HepG2 (cell line): ENCODE measurements around the gene ZCCHC24. TPM values are rescaled to one million over a fixed set of nuclear protein-coding genes. Genes with fewer than 3 reads are reported as not detected.

Source experiments
- ATAC-seq: fragments of 200-7000 bp; cut with Tn5 transposase; 3 replicates; pipeline ENCODE4 v1.9.1; 2020; ENCODE audit warnings: mild to moderate bottlenecking, moderate library complexity
- BruUV-seq: library from RNA; stranded (reverse); fragments of 400-500 nt; replicated peaks from 2 replicates; lab custom pipeline; 2021; lab: Mats Ljungman, UMichigan
- CTCF ChIA-PET: fragments of 300-600 bp; formaldehyde crosslinking; extraction: SDS; loops from one replicate; lab custom pipeline; 2021; ENCODE audit warnings: low total read pairs, inconsistent platforms, low intra/inter-chr PET ratio; lab: Yijun Ruan, JAX
- POLR2A ChIA-PET: fragments of 350-600 bp; sonication (Branson Sonifier 250); formaldehyde crosslinking; loops from one replicate; lab custom pipeline; 2020; ENCODE audit warnings: antibody characterized with exemption, inconsistent platforms; lab: Yijun Ruan, JAX
- DNase-seq: peaks from one replicate; pipeline ENCODE4 v3.0.0-alpha.2; 2015; ENCODE audit warnings: low spot score
- FAIRE-seq: peaks from 3 replicates; lab custom pipeline; 2011; peaks lifted over from hg19 to GRCh38; lab: Jason Lieb, UNC
- H2AFZ ChIP-seq: one replicate; pipeline ENCODE4 v1.6.1; 2011; ENCODE audit warnings: low read length, inconsistent platforms
- H3K27ac ChIP-seq: fragments of 300-600 bp; 3 replicates; pipeline ENCODE4 v1.8.0; 2011; ENCODE audit warnings: mixed run types, mild to moderate bottlenecking, mixed read lengths, low read length, inconsistent platforms; ENCODE audit not compliant: insufficient read depth; ENCODE audit errors: extremely low read length
- H3K27me3 ChIP-seq, 2 experiments: fragments of 200-600 bp in 1 of 2; 2 replicates in 1 of 2; 3 replicates in 1 of 2; pipeline versions ENCODE4 v1.6.0 to v1.8.0; 2011; ENCODE audit warnings: low read length in 2 of 2, mild to moderate bottlenecking in 2 of 2, moderate library complexity in 2 of 2, inconsistent platforms in 1 of 2; ENCODE audit not compliant: insufficient read depth in 2 of 2, control insufficient read depth in 1 of 2
- H3K36me3 ChIP-seq, 2 experiments: fragments of 200-600 bp in 1 of 2; replicated peaks in 1 of 2; 2 replicates in 1 of 2; 3 replicates in 1 of 2; pipeline versions ENCODE4 v1.5.1 to v1.8.0; 2011; ENCODE audit warnings: low read length in 2 of 2, inconsistent platforms in 1 of 2; ENCODE audit not compliant: insufficient read depth in 2 of 2, control insufficient read depth in 1 of 2
- H3K4me1 ChIP-seq: 2 replicates; pipeline ENCODE4 v1.5.1; 2012; ENCODE audit warnings: low read length, inconsistent platforms; ENCODE audit not compliant: insufficient read depth
- H3K4me2 ChIP-seq: 2 replicates; pipeline ENCODE4 v1.6.0; 2011; ENCODE audit warnings: low read depth, low read length, inconsistent platforms
- H3K4me3 ChIP-seq, 3 experiments: fragments of 200-600 bp in 1 of 3; sonication (generic), shearing (Covaris generic) in 1 of 3; replicated peaks in 1 of 3; 2 replicates each; pipeline ENCODE4 v1.5.1; 2011 to 2016; ENCODE audit warnings: low read length in 3 of 3, inconsistent platforms in 2 of 3, low read depth in 2 of 3, mild to moderate bottlenecking in 2 of 3, control low read depth in 1 of 3, mixed read lengths in 1 of 3; ENCODE audit not compliant: insufficient read depth in 1 of 3
- H3K79me2 ChIP-seq: one replicate; pipeline ENCODE4 v1.6.1; 2011; ENCODE audit warnings: low read length, inconsistent platforms; ENCODE audit not compliant: insufficient read depth
- H3K9ac ChIP-seq: 2 replicates; pipeline ENCODE4 v1.6.0; 2011; ENCODE audit warnings: mild to moderate bottlenecking, low read depth, low read length, inconsistent platforms; ENCODE audit not compliant: insufficient read depth
- H3K9me3 ChIP-seq: 2 replicates; pipeline ENCODE4 v1.5.1; 2012; ENCODE audit warnings: mild to moderate bottlenecking, low read length
- H4K20me1 ChIP-seq: 2 replicates; pipeline ENCODE4 v1.6.0; 2011; ENCODE audit warnings: inconsistent platforms, mild to moderate bottlenecking, low read length, moderate library complexity; ENCODE audit not compliant: insufficient read depth
- HCFC1 ChIP-seq: fragments of 150-350 bp; IDR thresholded peaks from 2 replicates; pipeline ENCODE4 v1.6.1; 2014; ENCODE audit warnings: low read depth, low read length
- SP1 ChIP-seq, 2 experiments: fragments of 450-650 bp in 1 of 2; sonication (generic) in 1 of 2; formaldehyde crosslinking in 1 of 2; IDR thresholded peaks; 2 replicates each; pipeline versions ENCODE4 v1.4.0 to v1.6.1; 2016 to 2020; ENCODE audit warnings: missing genetic modification reagents in 1 of 2
- U2AF1 ChIP-seq: fragments of 200-400 bp; formaldehyde crosslinking; optimal IDR thresholded peaks from 2 replicates; pipeline ENCODE3; 2017; ENCODE audit warnings: mild to moderate bottlenecking, low read depth, low read length
- ZMYM4 ChIP-seq: sonication (generic); formaldehyde crosslinking; IDR thresholded peaks from 2 replicates; pipeline ENCODE4 v1.8.1; 2023; ENCODE audit warnings: mild to moderate bottlenecking, missing genetic modification reagents
- ZNF720 ChIP-seq: sonication (generic); formaldehyde crosslinking; IDR thresholded peaks from 2 replicates; pipeline ENCODE4 v1.4.0; 2020; ENCODE audit warnings: missing genetic modification reagents
- ZNF724P ChIP-seq: sonication (generic); formaldehyde crosslinking; IDR thresholded peaks from 2 replicates; pipeline ENCODE4 v1.8.0; 2022; ENCODE audit warnings: missing genetic modification reagents, borderline replicate concordance
- ZSCAN30 ChIP-seq: sonication (generic); formaldehyde crosslinking; IDR thresholded peaks from 2 replicates; pipeline ENCODE4 v1.5.0; 2020; ENCODE audit warnings: mild to moderate bottlenecking, missing genetic modification reagents
- WGBS: methylation state at CpG from one replicate; pipeline ENCODE4 v1.1.6; 2017; ENCODE audit warnings: low lambda C conversion rate; 5-methylcytosine and 5-hydroxymethylcytosine counted together
- in situ Hi-C: cut with HindIII; loops from 2 replicates; pipeline ENCODE4 v1.10.0; 2017; ENCODE audit warnings: low pct_unique_long_range_greater_than_20kb; ENCODE audit not compliant: extremely low pct_ligation_motif_present
- intact Hi-C: fragments of 100-400 bp; cut with micrococcal nuclease; formaldehyde crosslinking; loops from one replicate; pipeline ENCODE4 v1.10.0; 2022; ENCODE audit not compliant: unreplicated experiment
- polyA plus RNA-seq, 8 experiments: library from polyadenylated mRNA; depleted of rRNA in 3 of 8; stranded (reverse) in 7 of 8; unstranded in 1 of 8; fragments of >200 nt; fragmentation: Illumina TruSeq in 4 of 8; extraction: Trizol in 4 of 8; gene quantifications; 2 replicates each; pipeline versions ENCODE4 v1.2.1 to v1.2.3, GENCODE V29; 2011 to 2016; ENCODE audit warnings: low read depth in 4 of 8, missing spikeins in 1 of 8, mixed read lengths in 1 of 8; ENCODE audit not compliant: insufficient read depth in 1 of 8
- total RNA-seq, 5 experiments: library from RNA; depleted of rRNA; stranded (reverse); fragments of >200 nt; fragmentation: Illumina TruSeq; extraction: Trizol; gene quantifications; 2 replicates each; pipeline ENCODE4 v1.2.3, GENCODE V29; 2016; ENCODE audit warnings: low read depth in 1 of 5
- TF ChIP-seq, protein P1 (sequence below): sonication (generic); formaldehyde crosslinking; IDR thresholded peaks from 2 replicates; pipeline ENCODE4 v1.5.0; 2020; ENCODE audit warnings: mild to moderate bottlenecking, missing genetic modification reagents, borderline replicate concordance
- TF ChIP-seq, protein P2 (sequence below): sonication (generic); formaldehyde crosslinking; IDR thresholded peaks from 2 replicates; pipeline ENCODE4 v1.5.0; 2020; ENCODE audit warnings: mild to moderate bottlenecking, missing genetic modification reagents
- TF ChIP-seq, protein P3 (sequence below): fragments of 450-650 bp; IDR thresholded peaks from 2 replicates; pipeline ENCODE4 v1.6.1; 2016

Gene ZCCHC24
- total and polyA plus RNA-seq, 2 of the 13 experiments (the other 11 are each of a cell fraction or from before 2014, with no cell fraction given), result 3.1 to 7.9 TPM

DNA sequence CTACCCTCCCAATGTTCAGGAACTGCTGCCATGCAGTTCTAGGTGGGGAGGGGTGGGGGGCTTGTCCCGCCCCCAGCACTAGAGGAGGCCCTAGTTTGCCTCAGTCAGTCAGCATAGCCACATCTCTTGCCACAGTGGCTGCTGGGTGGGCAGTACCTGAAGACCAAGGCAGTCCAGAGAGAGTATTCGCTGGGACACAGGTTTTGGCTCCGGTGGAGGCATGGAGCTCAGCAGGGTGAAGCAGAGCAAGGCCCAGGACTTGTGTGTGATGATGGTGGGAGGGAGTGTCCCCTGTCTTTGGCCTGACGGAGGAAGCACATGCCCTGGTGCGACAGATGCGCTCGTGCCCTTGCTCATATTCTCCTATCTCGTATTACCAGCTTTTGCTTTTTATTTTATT lies 24.7 kb upstream of the ZCCHC24 start (continued):
- TF ChIP-seq, protein P1, sequence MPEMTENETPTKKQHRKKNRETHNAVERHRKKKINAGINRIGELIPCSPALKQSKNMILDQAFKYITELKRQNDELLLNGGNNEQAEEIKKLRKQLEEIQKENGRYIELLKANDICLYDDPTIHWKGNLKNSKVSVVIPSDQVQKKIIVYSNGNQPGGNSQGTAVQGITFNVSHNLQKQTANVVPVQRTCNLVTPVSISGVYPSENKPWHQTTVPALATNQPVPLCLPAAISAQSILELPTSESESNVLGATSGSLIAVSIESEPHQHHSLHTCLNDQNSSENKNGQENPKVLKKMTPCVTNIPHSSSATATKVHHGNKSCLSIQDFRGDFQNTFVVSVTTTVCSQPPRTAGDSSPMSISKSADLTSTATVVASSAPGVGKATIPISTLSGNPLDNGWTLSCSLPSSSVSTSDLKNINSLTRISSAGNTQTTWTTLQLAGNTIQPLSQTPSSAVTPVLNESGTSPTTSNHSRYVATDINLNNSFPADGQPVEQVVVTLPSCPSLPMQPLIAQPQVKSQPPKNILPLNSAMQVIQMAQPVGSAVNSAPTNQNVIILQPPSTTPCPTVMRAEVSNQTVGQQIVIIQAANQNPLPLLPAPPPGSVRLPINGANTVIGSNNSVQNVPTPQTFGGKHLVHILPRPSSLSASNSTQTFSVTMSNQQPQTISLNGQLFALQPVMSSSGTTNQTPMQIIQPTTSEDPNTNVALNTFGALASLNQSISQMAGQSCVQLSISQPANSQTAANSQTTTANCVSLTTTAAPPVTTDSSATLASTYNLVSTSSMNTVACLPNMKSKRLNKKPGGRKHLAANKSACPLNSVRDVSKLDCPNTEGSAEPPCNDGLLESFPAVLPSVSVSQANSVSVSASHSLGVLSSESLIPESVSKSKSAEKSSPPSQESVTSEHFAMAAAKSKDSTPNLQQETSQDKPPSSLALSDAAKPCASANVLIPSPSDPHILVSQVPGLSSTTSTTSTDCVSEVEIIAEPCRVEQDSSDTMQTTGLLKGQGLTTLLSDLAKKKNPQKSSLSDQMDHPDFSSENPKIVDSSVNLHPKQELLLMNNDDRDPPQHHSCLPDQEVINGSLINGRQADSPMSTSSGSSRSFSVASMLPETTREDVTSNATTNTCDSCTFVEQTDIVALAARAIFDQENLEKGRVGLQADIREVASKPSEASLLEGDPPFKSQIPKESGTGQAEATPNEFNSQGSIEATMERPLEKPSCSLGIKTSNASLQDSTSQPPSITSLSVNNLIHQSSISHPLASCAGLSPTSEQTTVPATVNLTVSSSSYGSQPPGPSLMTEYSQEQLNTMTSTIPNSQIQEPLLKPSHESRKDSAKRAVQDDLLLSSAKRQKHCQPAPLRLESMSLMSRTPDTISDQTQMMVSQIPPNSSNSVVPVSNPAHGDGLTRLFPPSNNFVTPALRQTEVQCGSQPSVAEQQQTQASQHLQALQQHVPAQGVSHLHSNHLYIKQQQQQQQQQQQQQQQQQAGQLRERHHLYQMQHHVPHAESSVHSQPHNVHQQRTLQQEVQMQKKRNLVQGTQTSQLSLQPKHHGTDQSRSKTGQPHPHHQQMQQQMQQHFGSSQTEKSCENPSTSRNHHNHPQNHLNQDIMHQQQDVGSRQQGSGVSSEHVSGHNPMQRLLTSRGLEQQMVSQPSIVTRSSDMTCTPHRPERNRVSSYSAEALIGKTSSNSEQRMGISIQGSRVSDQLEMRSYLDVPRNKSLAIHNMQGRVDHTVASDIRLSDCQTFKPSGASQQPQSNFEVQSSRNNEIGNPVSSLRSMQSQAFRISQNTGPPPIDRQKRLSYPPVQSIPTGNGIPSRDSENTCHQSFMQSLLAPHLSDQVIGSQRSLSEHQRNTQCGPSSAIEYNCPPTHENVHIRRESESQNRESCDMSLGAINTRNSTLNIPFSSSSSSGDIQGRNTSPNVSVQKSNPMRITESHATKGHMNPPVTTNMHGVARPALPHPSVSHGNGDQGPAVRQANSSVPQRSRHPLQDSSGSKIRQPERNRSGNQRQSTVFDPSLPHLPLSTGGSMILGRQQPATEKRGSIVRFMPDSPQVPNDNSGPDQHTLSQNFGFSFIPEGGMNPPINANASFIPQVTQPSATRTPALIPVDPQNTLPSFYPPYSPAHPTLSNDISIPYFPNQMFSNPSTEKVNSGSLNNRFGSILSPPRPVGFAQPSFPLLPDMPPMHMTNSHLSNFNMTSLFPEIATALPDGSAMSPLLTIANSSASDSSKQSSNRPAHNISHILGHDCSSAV (CRISPR knock-in tag), result no peak
- TF ChIP-seq SP1 (IDR thresholded peaks at IDR 0.05), result no peak
- TF ChIP-seq SP1 (CRISPR knock-in tag; IDR thresholded peaks at IDR 0.05), result no peak

DNA sequence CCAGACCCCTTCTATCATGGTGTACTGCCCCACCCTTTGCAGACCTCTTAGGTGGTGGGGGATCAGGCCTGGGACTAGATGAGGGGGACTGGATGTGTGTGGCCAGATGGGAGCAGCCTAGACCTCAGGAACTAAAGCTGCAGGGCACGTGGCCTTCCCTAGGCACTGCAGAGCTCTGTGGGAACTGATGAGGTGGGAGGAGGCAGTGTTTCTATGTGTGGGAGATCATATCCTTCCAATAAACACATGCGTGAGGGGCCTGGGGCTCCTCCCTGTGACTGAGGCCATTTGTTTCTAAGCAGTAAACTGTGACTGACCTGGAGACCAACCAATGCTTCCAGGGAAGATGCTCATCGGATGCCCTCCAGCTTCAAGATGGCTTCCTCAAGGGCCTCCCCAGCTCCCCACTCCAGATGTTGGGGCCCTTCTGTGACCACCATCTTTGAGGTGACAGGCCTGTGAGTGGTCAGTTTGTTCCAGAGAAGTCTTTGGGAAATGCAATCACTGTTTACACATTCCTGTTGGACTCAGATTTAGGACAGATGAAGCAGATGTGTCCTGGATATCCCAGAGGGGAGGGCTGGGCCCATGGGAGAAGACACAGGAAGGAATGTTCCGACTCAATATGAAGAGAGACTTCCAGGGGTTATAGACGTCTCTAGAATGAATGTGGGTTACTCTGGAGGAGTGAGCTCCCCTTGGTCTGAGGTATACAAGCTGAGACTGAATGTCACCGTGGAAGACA lies 23.6 kb upstream of the ZCCHC24 start:
- FAIRE-seq, result no peak
- peaks cover 0 to 9% of the 10 kb centered on the region in 2 experiments; a peak in 3 of 5 replicates for H3K27me3 ChIP-seq
- no peak for ATAC-seq
- H3K79me2 ChIP-seq, result no peaks in the 10 kb centered on the region
- in situ Hi-C loops, result no loop called here
- no peak overlapping the region for H3K4me2 ChIP-seq
- BruUV-seq, result no TSS peak
- 17% methylated on average over 5 of the region's 6 CpGs for WGBS
- no peaks in the 10 kb centered on the region for H3K36me3 ChIP-seq
- CTCF ChIA-PET, result no interaction called here
- no peaks in the 10 kb centered on the region for H3K9me3 ChIP-seq
- no peaks in the 10 kb centered on the region for H4K20me1 ChIP-seq
- POLR2A ChIA-PET, result no interaction called here
- DNase-seq, result no peak
- H3K4me1 ChIP-seq, result peaks cover 23% of the 10 kb centered on the region
- no peak overlapping the region for H3K27ac ChIP-seq
- no peak overlapping the region for H2AFZ ChIP-seq
- intact Hi-C loops, result loop anchor here (5.0 kb wide), 1 partner anchor 37 kb away; no protein-coding TSS in a partner anchor
- H3K9ac ChIP-seq, result no peak overlapping the region
- no peak overlapping the region for H3K4me3 ChIP-seq
- TF ChIP-seq ZMYM4 (CRISPR knock-in tag) (no peak), ZSCAN30 (CRISPR knock-in tag) (no peak), ZNF720 (CRISPR knock-in tag) (no peak), ZNF724P (CRISPR knock-in tag) (no peak), HCFC1 (no peak), U2AF1 (no peak)
- TF ChIP-seq, protein P2, sequence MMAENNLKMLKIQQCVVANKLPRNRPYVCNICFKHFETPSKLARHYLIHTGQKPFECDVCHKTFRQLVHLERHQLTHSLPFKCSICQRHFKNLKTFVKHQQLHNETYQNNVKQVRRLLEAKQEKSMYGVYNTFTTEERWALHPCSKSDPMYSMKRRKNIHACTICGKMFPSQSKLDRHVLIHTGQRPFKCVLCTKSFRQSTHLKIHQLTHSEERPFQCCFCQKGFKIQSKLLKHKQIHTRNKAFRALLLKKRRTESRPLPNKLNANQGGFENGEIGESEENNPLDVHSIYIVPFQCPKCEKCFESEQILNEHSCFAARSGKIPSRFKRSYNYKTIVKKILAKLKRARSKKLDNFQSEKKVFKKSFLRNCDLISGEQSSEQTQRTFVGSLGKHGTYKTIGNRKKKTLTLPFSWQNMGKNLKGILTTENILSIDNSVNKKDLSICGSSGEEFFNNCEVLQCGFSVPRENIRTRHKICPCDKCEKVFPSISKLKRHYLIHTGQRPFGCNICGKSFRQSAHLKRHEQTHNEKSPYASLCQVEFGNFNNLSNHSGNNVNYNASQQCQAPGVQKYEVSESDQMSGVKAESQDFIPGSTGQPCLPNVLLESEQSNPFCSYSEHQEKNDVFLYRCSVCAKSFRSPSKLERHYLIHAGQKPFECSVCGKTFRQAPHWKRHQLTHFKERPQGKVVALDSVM (CRISPR knock-in tag), result no peak
- TF ChIP-seq, protein P3, sequence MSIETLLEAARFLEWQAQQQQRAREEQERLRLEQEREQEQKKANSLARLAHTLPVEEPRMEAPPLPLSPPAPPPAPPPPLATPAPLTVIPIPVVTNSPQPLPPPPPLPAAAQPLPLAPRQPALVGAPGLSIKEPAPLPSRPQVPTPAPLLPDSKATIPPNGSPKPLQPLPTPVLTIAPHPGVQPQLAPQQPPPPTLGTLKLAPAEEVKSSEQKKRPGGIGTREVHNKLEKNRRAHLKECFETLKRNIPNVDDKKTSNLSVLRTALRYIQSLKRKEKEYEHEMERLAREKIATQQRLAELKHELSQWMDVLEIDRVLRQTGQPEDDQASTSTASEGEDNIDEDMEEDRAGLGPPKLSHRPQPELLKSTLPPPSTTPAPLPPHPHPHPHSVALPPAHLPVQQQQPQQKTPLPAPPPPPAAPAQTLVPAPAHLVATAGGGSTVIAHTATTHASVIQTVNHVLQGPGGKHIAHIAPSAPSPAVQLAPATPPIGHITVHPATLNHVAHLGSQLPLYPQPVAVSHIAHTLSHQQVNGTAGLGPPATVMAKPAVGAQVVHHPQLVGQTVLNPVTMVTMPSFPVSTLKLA, result no peak
